Neural crest cell (in vitro differentiated cells): ENCODE results near the gene BIK. TPM values are rescaled to one million over a fixed set of nuclear protein-coding genes. Genes with fewer than 3 reads are reported as not detected.

Experiments used
- DNase-seq: peaks from one replicate; pipeline ENCODE4 v3.0.0; 2021; ENCODE audit warnings: low read depth, mixed read lengths, low spot score
- H3K27ac Mint-ChIP-seq: one replicate; pipeline ENCODE4 v1.8.0; 2021; ENCODE audit warnings: mild to moderate bottlenecking, mixed read lengths; ENCODE audit not compliant: unreplicated experiment
- H3K27me3 Mint-ChIP-seq: 2 replicates; pipeline ENCODE4 v1.8.0; 2021; ENCODE audit warnings: low read depth, mild to moderate bottlenecking, mixed read lengths
- H3K36me3 Mint-ChIP-seq: 2 replicates; pipeline ENCODE4 v1.8.0; 2021; ENCODE audit warnings: low read depth, mild to moderate bottlenecking, mixed read lengths
- H3K4me1 Mint-ChIP-seq: 2 replicates; pipeline ENCODE4 v1.8.0; 2021; ENCODE audit warnings: mixed read lengths
- H3K4me3 Mint-ChIP-seq: one replicate; pipeline ENCODE4 v1.8.0; 2021; ENCODE audit warnings: mild to moderate bottlenecking, mixed read lengths
- H3K9me3 Mint-ChIP-seq: 2 replicates; pipeline ENCODE4 v1.8.0; 2021; ENCODE audit warnings: mixed read lengths
- total RNA-seq: library from RNA; stranded (reverse); gene quantifications from 2 replicates; pipeline ENCODE4 v1.2.1, GENCODE V29; 2021
- TF ChIP-seq, protein P1 (sequence below): fragments of 200-600 bp; sonication (generic); conservative IDR thresholded peaks from 2 replicates; pipeline ENCODE4 v1.5.0; 2021; ENCODE audit warnings: antibody characterized with exemption, mild to moderate bottlenecking

Gene BIK
- total RNA-seq, 1 donor from 2014 or later, result 0.61 TPM

DNA sequence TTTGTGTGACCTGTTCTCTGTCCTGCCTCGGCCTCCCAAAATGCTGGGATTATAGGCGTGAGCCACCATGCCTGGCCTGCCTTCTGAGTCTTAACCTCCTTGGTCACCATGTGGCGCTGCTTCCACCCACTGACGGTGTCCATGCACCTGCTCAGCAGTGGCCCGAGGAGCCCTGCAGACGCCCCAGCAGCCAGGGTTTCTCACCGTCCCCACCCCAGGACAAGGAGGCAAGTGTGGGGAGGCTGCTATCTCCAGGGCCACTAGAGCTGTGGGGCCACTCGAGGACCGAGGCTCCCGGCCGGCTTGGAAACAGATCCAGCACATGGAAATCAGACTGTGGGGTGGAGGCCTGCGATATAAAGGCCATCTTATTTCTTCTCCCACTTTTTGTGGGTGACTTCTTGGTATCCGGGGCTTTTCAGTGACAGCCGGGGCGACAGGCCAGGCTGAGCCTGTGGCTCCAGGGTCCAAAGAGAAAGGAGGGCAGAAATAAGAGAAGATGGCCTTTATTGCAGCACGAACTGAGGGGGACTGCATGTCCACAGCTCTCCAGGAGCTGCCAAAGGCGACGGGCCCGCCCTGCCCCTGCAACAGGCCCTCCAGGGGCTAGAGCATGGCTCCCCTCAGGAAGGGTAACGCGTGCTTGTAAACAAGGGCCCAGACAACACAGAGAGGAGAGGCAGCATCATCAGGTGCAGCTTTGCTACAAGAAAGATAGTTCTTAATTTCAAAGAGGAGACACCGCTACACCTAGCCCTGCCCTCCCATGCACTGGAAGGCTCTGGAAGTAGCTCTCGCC lies 55.8 kb downstream of the BIK start:
- H3K36me3 Mint-ChIP-seq, result no peaks in the 10 kb centered on the region
- H3K27ac Mint-ChIP-seq, result no peak overlapping the region
- no peak overlapping the region for H3K4me3 Mint-ChIP-seq
- H3K9me3 Mint-ChIP-seq, result no peaks in the 10 kb centered on the region
- TF ChIP-seq, protein P1, sequence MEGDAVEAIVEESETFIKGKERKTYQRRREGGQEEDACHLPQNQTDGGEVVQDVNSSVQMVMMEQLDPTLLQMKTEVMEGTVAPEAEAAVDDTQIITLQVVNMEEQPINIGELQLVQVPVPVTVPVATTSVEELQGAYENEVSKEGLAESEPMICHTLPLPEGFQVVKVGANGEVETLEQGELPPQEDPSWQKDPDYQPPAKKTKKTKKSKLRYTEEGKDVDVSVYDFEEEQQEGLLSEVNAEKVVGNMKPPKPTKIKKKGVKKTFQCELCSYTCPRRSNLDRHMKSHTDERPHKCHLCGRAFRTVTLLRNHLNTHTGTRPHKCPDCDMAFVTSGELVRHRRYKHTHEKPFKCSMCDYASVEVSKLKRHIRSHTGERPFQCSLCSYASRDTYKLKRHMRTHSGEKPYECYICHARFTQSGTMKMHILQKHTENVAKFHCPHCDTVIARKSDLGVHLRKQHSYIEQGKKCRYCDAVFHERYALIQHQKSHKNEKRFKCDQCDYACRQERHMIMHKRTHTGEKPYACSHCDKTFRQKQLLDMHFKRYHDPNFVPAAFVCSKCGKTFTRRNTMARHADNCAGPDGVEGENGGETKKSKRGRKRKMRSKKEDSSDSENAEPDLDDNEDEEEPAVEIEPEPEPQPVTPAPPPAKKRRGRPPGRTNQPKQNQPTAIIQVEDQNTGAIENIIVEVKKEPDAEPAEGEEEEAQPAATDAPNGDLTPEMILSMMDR, result no peak
- DNase-seq, result no peak
- peaks cover 8% of the 10 kb centered on the region for H3K4me1 Mint-ChIP-seq
- H3K27me3 Mint-ChIP-seq, result no peaks in the 10 kb centered on the region

DNA sequence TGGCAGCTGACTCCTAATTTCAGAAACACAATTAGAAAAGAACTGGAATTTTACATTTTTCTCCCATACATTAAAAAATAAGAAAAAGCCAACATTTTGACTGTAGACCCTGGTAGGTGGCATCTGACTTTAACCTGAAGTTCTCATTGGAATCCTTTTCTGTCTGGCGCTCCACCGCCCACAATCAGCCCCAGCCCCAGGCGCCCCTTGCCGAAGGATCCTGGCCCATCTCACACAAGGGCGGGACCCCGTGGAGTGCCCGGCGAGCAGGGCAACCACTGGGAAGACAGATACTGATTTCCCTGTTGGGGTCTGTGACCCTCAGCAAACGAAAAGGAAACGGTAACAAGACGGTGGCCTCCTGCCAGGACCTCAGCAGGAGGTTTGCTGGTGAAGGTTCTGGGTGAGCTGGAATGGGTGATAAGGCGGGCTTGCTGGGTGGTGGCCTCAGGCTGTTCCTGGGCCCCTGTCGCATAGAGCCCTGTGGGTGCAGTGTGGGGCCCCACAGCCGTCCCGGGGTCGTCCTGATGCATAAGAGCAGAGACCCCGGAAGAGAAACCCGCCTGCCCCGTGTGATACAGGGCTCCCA lies 56.5 kb downstream of the BIK start:
- H3K4me3 Mint-ChIP-seq, result no peak overlapping the region

DNA sequence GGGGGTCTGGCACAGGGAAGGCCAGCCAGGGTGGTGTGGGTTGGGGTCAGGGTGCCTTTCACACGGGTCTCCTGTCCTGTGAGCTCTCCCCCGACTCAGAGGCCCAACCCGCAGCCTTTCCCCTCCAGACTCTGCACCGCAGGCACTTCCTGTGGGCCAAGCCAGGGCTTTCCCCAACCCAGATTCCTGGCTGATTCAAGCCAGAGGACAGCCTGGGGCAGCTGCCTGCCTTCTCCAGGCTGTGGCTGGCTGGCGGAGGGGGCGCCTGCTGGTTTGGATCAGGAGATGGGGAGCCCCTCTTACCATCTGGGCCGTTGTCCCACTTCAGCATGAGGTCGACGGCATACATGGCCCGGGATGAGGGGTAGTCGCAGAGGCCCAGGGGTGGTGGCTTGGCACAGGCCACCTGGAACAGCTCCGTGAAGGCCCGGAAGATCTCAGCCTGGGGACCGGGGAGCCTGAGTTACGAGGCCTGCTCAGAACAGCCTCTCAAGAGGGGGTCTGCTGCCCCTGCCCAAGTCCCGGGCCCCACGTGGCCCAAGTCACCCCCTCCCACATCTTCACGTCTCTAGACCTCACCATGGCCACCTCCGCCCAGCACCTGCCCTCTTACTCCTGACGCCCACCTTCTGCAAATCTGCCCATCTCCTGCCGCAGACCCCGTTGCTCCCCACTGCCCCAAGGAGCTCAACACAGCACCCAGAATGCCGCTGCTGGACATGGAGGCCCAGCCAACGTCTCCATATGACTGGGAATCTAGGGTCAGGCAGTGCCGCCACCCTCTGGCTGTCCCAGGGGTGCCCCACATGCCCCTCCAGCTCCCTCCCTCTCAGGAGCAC lies 58.1 kb downstream of the BIK start:
- Mint-ChIP-seq H3K36me3 (no peaks in the 10 kb centered on the region), H3K4me3 (no peak overlapping the region), H3K9me3 (no peaks in the 10 kb centered on the region), H3K27ac (peak overlapping the region; percentile 84), H3K4me1 (peaks cover 8% of the 10 kb centered on the region), H3K27me3 (no peaks in the 10 kb centered on the region)
- TF ChIP-seq, protein P1, result no peak
- no peak for DNase-seq

More for the DNA sequence above, 56.5 kb downstream of the BIK start:
- no peak overlapping the region for H3K27ac Mint-ChIP-seq
- H3K36me3 Mint-ChIP-seq, result no peaks in the 10 kb centered on the region
- TF ChIP-seq, protein P1, result no peak
- H3K27me3 Mint-ChIP-seq, result no peaks in the 10 kb centered on the region
- H3K4me1 Mint-ChIP-seq, result peaks cover 8% of the 10 kb centered on the region
- no peaks in the 10 kb centered on the region for H3K9me3 Mint-ChIP-seq
- DNase-seq, result no peak

DNA sequence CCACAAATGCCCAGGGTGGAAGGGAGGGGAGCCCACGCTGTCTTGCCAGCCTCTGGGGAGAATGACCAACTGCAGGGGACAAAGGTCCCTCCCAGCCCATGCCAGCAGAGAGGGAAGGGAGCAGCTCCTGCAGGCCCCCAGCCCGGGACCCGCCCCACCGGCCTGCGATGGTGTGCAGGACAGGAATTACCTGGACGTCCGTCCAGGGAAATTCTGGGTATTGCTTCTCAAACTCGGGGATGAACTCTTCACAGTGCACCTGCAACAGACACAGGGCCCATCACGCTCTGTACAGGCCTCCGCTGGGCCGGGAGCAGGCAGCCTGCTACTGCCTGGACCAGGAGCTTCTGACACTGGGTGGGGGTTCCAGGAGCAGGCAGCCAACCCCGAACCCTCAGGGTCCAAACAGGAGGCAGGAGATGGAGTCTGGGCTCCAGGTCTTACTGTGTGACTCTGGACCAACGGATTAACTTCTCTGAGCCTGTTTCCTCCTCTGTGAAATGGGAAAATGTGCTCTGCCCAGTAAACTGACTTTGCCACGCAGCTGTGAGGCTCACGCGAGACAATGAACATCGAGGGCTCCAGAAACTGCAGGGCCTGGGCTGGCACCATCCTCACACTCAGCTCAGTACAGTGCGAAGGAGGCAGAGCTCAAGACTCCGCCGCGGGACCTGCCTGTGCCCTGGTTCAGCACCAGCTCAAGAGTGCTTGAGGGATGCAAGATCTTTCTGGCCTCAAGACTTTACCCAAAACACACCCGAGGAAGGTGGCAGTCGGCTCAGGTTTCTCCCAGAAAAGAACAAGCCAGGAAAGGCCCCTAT lies 59.0 kb downstream of the BIK start:
- H3K27me3 Mint-ChIP-seq, result no peaks in the 10 kb centered on the region
- no peak overlapping the region for H3K4me3 Mint-ChIP-seq
- H3K36me3 Mint-ChIP-seq, result no peaks in the 10 kb centered on the region
- no peak overlapping the region for H3K27ac Mint-ChIP-seq
- no peaks in the 10 kb centered on the region for H3K9me3 Mint-ChIP-seq
- no peak for DNase-seq
- TF ChIP-seq, protein P1, result no peak
- H3K4me1 Mint-ChIP-seq, result no peaks in the 10 kb centered on the region

DNA sequence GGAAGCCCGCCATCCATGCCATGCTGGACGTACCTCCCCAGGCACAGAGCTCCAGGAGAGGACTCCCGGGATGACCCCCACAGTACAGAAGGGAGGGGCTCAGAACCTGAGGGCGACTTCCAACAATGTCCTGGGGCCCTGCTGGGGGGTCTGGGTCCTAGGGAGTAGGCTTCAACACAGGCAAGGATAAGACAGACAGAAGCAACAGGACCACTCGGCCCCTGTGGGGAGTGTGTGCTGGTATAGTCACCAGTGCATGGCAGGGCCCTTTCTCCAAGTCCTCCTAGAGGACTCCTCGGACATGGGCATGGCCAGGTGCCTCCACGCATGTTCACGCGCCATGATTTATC lies 59.6 kb downstream of the BIK start:
- H3K36me3 Mint-ChIP-seq, result no peaks in the 10 kb centered on the region
- H3K27ac Mint-ChIP-seq, result no peak overlapping the region
- no peak overlapping the region for H3K4me3 Mint-ChIP-seq
- H3K9me3 Mint-ChIP-seq, result no peaks in the 10 kb centered on the region
- no peaks in the 10 kb centered on the region for H3K27me3 Mint-ChIP-seq
- H3K4me1 Mint-ChIP-seq, result no peaks in the 10 kb centered on the region
- no peak for DNase-seq
- TF ChIP-seq, protein P1, result no peak
